CD4-positive, alpha-beta T cell treated with Interleukin-15 for 4 hours (primary cell): ENCODE results near the gene LAT.
"Not testable (repeated sequence)": the region's sequence is repeated elsewhere in the genome, so short reads cannot be mapped to it uniquely, and the experiment has no call there.

Experiments used
- DNase-seq: peaks from one replicate; pipeline ENCODE4 v3.0.0-alpha.2; 2020; ENCODE audit warnings: low spot score

The LAT gene

GRCh38 chr16:28984619-28985135, at the start of gene LAT:
Gene LAT (plus strand): TSS chr16:28985052. CDS start chr16:28985418, 366 bp downstream.
- peak; percentile 83 for DNase-seq

GRCh38 chr16:28935346-28935745, 49.5 kb upstream of the LAT start:
- DNase-seq, result no peak

GRCh38 chr16:28935924-28936783, 48.7 kb upstream of the LAT start:
- DNase-seq, result peak; percentile 80

GRCh38 chr16:28936784-28937155, 48.1 kb upstream of the LAT start:
- DNase-seq, result no peak

- no peak for DNase-seq
These were observed 47.5 kb upstream of the LAT start for GRCh38 chr16:28937222-28937876.

GRCh38 chr16:28938721-28939120, 46.1 kb upstream of the LAT start:
- no peak for DNase-seq

- DNase-seq, result not testable (repeated sequence)
These were observed 45.0 kb upstream of the LAT start for GRCh38 chr16:28939825-28940224.

- DNase-seq, result no peak
These were observed 41.6 kb upstream of the LAT start for GRCh38 chr16:28943281-28943680.

GRCh38 chr16:28946681-28947080, 38.2 kb upstream of the LAT start:
- no peak for DNase-seq

GRCh38 chr16:28950648-28951409, 34.0 kb upstream of the LAT start, which contains the start of gene NFATC2IP:
Gene NFATC2IP (plus strand): TSS chr16:28950937. CDS start chr16:28951012, 75 bp downstream.
- peak; percentile 100 for DNase-seq

GRCh38 chr16:28951410-28951943, 33.4 kb upstream of the LAT start:
- peak; percentile 10 for DNase-seq

- no peak for DNase-seq
These were observed 26.6 kb upstream of the LAT start for GRCh38 chr16:28958216-28958615.

- no peak for DNase-seq
These were observed 26.0 kb upstream of the LAT start for GRCh38 chr16:28958836-28959235.

GRCh38 chr16:28964072-28964471, 20.8 kb upstream of the LAT start:
- no peak for DNase-seq

GRCh38 chr16:28964496-28964895, 20.4 kb upstream of the LAT start:
- DNase-seq, result no peak

GRCh38 chr16:28967156-28967555, 17.7 kb upstream of the LAT start:
- DNase-seq, result no peak

GRCh38 chr16:28969696-28970095, 15.2 kb upstream of the LAT start:
- DNase-seq, result not testable (repeated sequence)

- peak; percentile 30 for DNase-seq
These were observed 10.8 kb upstream of the LAT start for GRCh38 chr16:28974007-28974436.

- peak; percentile 91 for DNase-seq
These were observed 10.3 kb upstream of the LAT start, which contains the start of gene SPNS1 for GRCh38 chr16:28974437-28975157. Gene SPNS1 (plus strand): TSS chr16:28974778. CDS start chr16:28975152, 374 bp downstream.

- no peak for DNase-seq
These were observed 9.7 kb upstream of the LAT start for GRCh38 chr16:28975158-28975599.
